HG03280 (cell line): ENCODE results near the gene SERPINA4.
"Not testable (repeated sequence)": the region's sequence is repeated elsewhere in the genome, so short reads cannot be mapped to it uniquely, and the experiment has no call there.

Experiments
- ATAC-seq: cut with Tn5 transposase; IDR thresholded peaks from one replicate; pipeline ENCODE4 v1.9.1; 2021; ENCODE audit warnings: mild to moderate bottlenecking, moderate library complexity; ENCODE audit not compliant: unreplicated experiment

The SERPINA4 gene

DNA sequence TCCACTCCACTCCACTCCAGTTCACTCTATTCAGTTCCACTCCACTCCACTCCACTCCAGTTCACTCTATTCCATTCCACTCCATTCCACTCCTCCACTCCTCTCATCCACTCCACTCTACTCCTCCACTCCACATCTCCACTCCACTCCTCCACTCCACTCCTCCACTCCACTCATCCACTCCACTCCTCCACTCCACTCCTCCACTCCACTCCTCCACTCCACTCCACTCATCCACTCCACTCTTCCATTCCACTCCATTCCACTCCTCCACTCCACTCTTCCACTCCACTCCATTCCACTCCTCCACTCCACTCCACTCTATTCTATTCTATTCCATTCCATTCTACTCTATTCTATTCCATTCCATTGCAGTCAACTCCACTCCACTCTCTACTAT, 29.8 kb downstream of the SERPINA4 start:
- no peak for ATAC-seq

- ATAC-seq = no peak
These were observed 30.6 kb downstream of the SERPINA4 start for GRCh38 chr14:94591871-94592270.

GRCh38 chr14:94592457-94592856, 31.2 kb downstream of the SERPINA4 start:
- ATAC-seq = no peak

DNA sequence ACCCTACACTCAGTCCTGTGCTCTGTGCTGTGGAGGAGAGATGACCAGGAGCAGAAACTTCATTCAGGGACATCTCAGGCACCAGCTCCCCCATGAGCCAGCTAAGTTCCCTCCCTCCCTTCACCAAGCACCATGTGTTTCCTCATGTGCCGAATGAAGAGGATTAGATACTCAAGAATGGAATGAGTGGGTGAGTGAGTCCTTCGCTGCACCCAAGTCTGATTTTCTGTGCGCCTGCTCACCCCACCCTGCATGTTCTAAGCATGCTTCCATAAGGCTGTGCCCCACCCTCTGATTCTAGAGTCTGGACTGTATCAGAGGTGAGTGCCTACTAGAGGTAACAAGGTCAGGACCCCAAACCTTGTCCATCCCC, 32.1 kb downstream of the SERPINA4 start:
- no peak for ATAC-seq

DNA sequence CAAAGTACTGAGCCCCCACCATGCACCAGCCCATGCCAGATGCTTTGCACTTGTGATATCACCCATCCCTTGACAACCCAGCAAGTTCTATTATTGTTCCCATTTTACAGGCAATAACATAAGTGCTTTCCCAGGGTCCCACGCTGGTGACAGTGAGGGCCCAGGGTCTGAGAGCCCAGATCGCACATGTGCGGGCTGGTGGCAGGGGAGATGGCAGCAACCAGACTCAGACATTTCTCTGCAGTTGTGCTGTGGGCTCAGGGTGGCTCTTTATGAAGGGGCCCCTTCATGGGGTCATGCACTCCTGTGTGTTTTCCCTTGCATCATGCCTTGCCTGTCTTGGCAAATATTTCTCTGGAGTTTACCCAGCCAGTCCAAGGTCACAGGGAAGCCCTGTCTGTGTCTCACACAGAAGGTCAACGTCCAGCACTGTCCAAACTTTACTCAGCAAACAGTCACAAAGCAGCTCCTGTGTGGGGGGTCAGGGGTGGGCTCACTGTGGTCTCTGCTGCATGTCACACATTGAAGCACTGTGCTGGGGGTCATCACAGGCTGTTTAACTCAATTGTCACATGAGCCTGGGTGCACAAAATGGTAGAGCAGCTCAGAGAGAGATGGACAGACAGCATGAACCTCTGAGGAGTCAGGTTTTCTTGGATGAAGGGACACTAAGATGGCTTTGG, 32.6 kb downstream of the SERPINA4 start:
- no peak for ATAC-seq

DNA sequence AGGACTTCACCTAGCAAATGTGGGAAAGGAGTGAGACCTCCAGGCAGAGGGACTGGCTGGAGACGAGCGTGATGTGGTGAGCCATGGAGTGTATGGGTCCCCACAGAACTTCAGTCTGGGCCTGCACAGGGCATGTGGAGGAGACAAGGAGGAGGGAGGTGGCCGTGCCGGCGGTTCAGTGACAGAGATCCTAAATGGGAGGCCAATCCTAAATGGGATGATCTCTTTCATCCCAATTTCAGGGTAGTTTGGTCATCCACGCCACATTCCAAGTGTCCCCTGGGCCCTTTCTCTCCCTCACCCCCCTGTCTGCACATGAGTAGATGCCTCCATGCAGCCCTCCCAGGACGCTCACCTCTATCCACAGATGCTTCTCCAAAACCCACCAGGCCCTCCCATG, 33.2 kb downstream of the SERPINA4 start:
- no peak for ATAC-seq

GRCh38 chr14:94595912-94596311, 34.7 kb downstream of the SERPINA4 start:
- no peak for ATAC-seq

GRCh38 chr14:94596361-94596760, 35.1 kb downstream of the SERPINA4 start:
- no peak for ATAC-seq

DNA sequence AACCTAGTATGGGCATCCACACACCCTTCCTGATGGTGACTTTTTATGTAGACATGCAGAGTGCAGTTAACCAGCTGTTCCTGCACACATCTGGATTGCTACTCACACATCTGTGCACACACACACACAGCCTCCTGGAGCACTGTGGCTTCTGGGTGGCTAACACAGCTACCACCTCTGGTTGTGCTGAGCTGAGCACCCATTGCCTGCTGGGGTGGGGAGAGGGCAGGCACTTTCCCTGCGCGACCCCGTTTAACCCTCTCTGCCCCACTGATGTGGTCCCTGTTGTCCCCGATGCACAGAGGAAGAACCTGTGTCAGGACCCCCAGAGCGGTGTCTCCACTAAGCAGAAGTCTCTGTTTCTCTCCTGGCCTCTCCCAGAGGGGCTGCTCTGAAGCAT, 36.5 kb downstream of the SERPINA4 start:
- ATAC-seq = no peak

GRCh38 chr14:94598506-94598815, 37.2 kb downstream of the SERPINA4 start:
- ATAC-seq = no peak

GRCh38 chr14:94598816-94599655, 37.8 kb downstream of the SERPINA4 start:
- no peak for ATAC-seq

- no peak for ATAC-seq
These were observed 38.4 kb downstream of the SERPINA4 start for GRCh38 chr14:94599656-94600004.

- ATAC-seq = no peak
These were observed 38.9 kb downstream of the SERPINA4 start for GRCh38 chr14:94600148-94600545.

GRCh38 chr14:94601884-94602391, 40.7 kb downstream of the SERPINA4 start:
- ATAC-seq = no peak

GRCh38 chr14:94602722-94603121, 41.5 kb downstream of the SERPINA4 start:
- no peak for ATAC-seq

DNA sequence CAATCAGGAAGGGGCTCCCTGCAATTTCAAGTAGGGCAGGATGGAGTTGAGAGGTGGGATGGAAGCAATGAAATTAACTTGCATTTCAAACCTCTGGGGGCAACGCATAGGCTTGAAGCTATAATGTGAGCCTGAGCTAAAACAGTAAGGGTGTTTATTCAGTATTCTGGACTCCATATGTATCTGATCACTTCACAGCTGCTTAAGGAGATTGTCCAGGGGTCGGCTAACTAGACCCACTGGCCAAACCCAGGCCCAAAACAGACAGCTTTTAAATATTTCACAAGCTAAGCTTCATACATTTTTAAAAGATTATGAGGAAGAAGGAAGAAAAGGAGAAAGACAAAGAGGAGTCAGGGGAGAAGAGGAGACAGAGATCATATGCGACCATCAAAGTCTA, 44.1 kb downstream of the SERPINA4 start:
- no peak for ATAC-seq

GRCh38 chr14:94608966-94609365, 47.7 kb downstream of the SERPINA4 start:
- not testable (repeated sequence) for ATAC-seq

DNA sequence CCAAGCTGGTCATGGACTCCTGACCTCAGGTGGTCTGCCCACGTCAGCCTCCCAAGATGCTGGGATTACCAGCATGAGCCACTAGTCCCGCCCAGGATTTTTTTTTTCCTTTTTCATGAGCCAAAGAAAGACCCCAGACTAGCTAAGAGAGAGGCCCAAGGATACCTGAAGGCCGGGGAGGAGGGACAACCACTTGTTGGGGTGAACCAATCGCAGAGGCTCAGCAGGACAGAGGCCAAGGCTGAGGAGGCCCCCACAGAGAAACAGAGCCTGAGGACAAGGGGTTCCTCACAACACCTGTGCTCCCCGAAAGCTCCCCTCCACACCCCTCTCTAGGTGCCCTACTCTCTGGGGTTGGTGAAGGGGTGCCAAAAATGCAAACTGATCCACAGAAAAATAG, 49.9 kb downstream of the SERPINA4 start:
- ATAC-seq = no peak

DNA sequence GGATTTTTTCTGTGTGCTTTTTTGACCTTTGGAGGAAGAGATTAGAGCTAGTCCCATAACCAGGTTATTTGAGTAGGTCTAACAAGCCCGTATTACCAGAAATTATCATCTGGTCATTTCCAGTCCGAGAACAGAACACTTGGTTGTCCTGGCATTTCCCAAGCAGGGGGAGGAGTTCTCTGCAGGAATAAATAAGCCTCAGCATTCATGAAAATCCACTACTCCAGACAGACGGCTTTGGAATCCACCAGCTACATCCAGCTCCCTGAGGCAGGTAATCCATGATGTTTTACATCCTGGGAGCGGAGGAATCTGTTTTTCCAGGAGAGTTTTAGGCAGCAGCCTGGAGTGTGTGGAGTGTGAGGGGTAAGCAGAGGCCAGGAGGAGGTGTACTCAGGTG, 50.9 kb downstream of the SERPINA4 start, which contains the start of gene SERPINA3:
Gene SERPINA3 (plus strand): TSS at position 218 of the 400 bp plus-strand sequence. CDS start 2,051 bp downstream, outside the sequence.
- ATAC-seq = no peak

- ATAC-seq = no peak
These were observed 51.6 kb downstream of the SERPINA4 start for GRCh38 chr14:94612580-94613554.
